ENCODE results near the gene PCNX3. TPM values are rescaled to one million over a fixed set of nuclear protein-coding genes. Genes with fewer than 3 reads are reported as not detected.

PCNX3 gene
- polyA plus RNA-seq, 1 donor (not counting 4 experiments of a cell fraction or from before 2014, with no cell fraction given) = 6.1 TPM

DNA sequence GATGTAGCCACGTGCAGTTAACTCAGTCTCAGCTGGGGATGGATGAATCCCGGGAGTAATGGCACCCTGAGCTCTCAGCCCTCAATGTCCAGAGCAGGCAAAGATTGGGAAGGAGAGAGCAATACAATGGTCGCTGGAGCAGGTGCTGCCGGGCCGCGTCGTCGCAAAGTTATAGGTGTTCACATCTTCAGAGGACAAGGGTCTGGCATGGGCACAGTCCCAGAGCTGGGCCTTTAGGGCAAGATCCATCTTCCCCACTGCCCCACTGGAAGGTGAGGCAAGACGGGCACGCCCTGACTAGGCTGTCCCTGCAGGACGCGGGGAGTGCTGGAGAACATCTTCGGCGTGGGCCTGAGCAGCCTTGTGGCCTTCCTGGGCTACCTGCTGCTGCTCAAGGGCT, 7.6 kb downstream of the PCNX3 start:
- no peak overlapping the region for H3K4me3 ChIP-seq (ENCODE audit: control insufficient read depth in 2 of 3, extremely low read depth in 1 of 3, insufficient read depth in 2 of 3, low read depth in 1 of 3, low read length in 3 of 3)
- DNase-seq (ENCODE audit: low read depth, low spot score) (no peak), FAIRE-seq (no peak)
- TF ChIP-seq, protein P1, sequence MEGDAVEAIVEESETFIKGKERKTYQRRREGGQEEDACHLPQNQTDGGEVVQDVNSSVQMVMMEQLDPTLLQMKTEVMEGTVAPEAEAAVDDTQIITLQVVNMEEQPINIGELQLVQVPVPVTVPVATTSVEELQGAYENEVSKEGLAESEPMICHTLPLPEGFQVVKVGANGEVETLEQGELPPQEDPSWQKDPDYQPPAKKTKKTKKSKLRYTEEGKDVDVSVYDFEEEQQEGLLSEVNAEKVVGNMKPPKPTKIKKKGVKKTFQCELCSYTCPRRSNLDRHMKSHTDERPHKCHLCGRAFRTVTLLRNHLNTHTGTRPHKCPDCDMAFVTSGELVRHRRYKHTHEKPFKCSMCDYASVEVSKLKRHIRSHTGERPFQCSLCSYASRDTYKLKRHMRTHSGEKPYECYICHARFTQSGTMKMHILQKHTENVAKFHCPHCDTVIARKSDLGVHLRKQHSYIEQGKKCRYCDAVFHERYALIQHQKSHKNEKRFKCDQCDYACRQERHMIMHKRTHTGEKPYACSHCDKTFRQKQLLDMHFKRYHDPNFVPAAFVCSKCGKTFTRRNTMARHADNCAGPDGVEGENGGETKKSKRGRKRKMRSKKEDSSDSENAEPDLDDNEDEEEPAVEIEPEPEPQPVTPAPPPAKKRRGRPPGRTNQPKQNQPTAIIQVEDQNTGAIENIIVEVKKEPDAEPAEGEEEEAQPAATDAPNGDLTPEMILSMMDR (optimal IDR thresholded peaks at IDR 0.05 in 1 of 3, IDR thresholded peaks at IDR 0.05 in 1 of 3, conservative IDR thresholded peaks at IDR 0.05 in 1 of 3; ENCODE audit: extremely low read depth in 1 of 3, insufficient read depth in 2 of 3, low read length in 3 of 3) = no peak
- no peak for TF ChIP-seq EZH2 (IDR thresholded peaks at IDR 0.05; ENCODE audit: low read length)
- dilution Hi-C loops (cut with MboI; ENCODE audit: extremely low pct_ligation_motif_present, low sequenced_read_pairs) = no loop called here
- H3K36me3 ChIP-seq (ENCODE audit: control insufficient read depth in 2 of 2, extremely low read depth in 1 of 2, insufficient read depth in 2 of 2, low read length in 2 of 2) = peaks cover 58% of the 10 kb centered on the region in 2 experiments
- H3K27me3 ChIP-seq (ENCODE audit: control insufficient read depth, extremely low read depth, insufficient read depth, low read length) = no peaks in the 10 kb centered on the region
- H3K79me2 ChIP-seq (ENCODE audit: control insufficient read depth, insufficient read depth, low read length) = peaks cover 24% of the 10 kb centered on the region
- H3K9ac ChIP-seq (ENCODE audit: control insufficient read depth, extremely low read depth, insufficient read depth, low read length) = no peak overlapping the region
- no peak overlapping the region for H3K27ac ChIP-seq (ENCODE audit: control insufficient read depth, insufficient read depth, low read length)
- H2AFZ ChIP-seq (ENCODE audit: control insufficient read depth, low read length) = no peak overlapping the region
- no peaks in the 10 kb centered on the region for H3K4me1 ChIP-seq (ENCODE audit: control insufficient read depth, extremely low read depth, insufficient read depth, low read length)
- H3K9me1 ChIP-seq (ENCODE audit: control insufficient read depth, extremely low read depth, insufficient read depth, low read length) = no peaks in the 10 kb centered on the region
- no peaks in the 10 kb centered on the region for H3K9me3 ChIP-seq (ENCODE audit: control insufficient read depth, low read depth, low read length)
- no peak overlapping the region for H3K4me2 ChIP-seq (ENCODE audit: control insufficient read depth, extremely low read depth, insufficient read depth, low read depth, low read length)
- H4K20me1 ChIP-seq (ENCODE audit: control insufficient read depth, extremely low read depth, insufficient read depth, low read length) = peaks cover 2% of the 10 kb centered on the region

DNA sequence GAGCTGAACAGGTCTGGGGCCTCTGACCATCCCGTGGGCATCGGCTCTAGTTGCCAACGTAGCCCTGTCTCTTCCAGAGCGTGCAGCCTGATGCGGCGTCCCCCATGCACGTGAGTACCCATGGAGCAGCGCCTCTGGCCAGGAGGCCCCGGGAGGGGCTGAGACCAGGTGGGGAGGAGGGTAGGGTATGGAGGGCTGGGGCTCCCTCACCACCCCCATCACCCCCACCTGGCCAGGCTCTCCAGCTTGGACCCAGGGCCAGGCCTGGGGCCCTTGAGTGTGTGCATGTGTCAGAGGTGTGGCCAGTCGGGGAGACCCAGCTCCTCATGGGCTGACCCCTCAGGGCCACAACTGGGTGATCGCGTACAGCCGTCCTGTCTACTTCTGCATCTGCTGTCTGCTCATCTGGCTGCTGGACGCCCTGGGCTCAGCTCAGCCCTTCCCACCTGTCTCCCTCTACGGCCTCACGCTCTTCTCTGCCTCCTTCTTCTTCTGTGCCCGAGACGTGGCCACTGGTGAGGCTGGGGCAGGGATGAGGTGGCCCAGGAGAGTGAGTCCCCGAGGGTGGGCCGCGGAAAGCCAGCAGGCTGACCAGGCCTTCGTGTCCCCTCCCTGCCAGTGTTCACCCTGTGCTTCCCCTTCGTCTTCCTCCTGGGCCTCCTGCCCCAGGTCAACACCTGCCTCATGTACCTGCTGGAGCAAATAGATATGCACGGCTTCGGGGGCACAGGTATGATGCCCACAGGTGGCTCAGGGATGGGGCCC, 8.5 kb downstream of the PCNX3 start:
- Histone ChIP-seq H3K9me1 (ENCODE audit: control insufficient read depth, extremely low read depth, insufficient read depth, low read length) (no peaks in the 10 kb centered on the region), H3K27ac (ENCODE audit: control insufficient read depth, insufficient read depth, low read length) (no peak overlapping the region), H3K4me1 (ENCODE audit: control insufficient read depth, extremely low read depth, insufficient read depth, low read length) (no peaks in the 10 kb centered on the region), H2AFZ (ENCODE audit: control insufficient read depth, low read length) (no peak overlapping the region), H3K4me2 (ENCODE audit: control insufficient read depth, extremely low read depth, insufficient read depth, low read depth, low read length) (no peak overlapping the region), H3K27me3 (ENCODE audit: control insufficient read depth, extremely low read depth, insufficient read depth, low read length) (no peaks in the 10 kb centered on the region), H3K79me2 (ENCODE audit: control insufficient read depth, insufficient read depth, low read length) (peaks cover 16% of the 10 kb centered on the region), H3K9ac (ENCODE audit: control insufficient read depth, extremely low read depth, insufficient read depth, low read length) (no peak overlapping the region), H3K4me3 (ENCODE audit: control insufficient read depth in 2 of 3, extremely low read depth in 1 of 3, insufficient read depth in 2 of 3, low read depth in 1 of 3, low read length in 3 of 3) (no peak overlapping the region), H3K36me3 (ENCODE audit: control insufficient read depth in 2 of 2, extremely low read depth in 1 of 2, insufficient read depth in 2 of 2, low read length in 2 of 2) (peaks cover 55 to 56% of the 10 kb centered on the region in 2 experiments), H4K20me1 (ENCODE audit: control insufficient read depth, extremely low read depth, insufficient read depth, low read length) (peaks cover 2% of the 10 kb centered on the region), H3K9me3 (ENCODE audit: control insufficient read depth, low read depth, low read length) (no peaks in the 10 kb centered on the region)
- DNase-seq (ENCODE audit: low read depth, low spot score) = no peak
- FAIRE-seq = no peak
- dilution Hi-C loops (cut with MboI; ENCODE audit: extremely low pct_ligation_motif_present, low sequenced_read_pairs) = no loop called here
- TF ChIP-seq, protein P1 (optimal IDR thresholded peaks at IDR 0.05 in 1 of 3, IDR thresholded peaks at IDR 0.05 in 1 of 3, conservative IDR thresholded peaks at IDR 0.05 in 1 of 3; ENCODE audit: extremely low read depth in 1 of 3, insufficient read depth in 2 of 3, low read length in 3 of 3) = no peak
- no peak for TF ChIP-seq EZH2 (IDR thresholded peaks at IDR 0.05; ENCODE audit: low read length)
